Frontal cortex (tissue), 4 donors: ENCODE measurements around the gene NUP93. TPM values are rescaled to one million over a fixed set of nuclear protein-coding genes. Genes with fewer than 3 reads are reported as not detected.
"Not testable (repeated sequence)": the region's sequence is repeated elsewhere in the genome, so short reads cannot be mapped to it uniquely, and the experiment has no call there.

Experiments
- DNase-seq, 2 donors: peaks; one replicate each; pipeline ENCODE4 v3.0.0; 2012; ENCODE audit warnings: low spot score in 2 of 2
- FAIRE-seq: peaks from 2 replicates; lab custom pipeline; 2012; peaks lifted over from hg19 to GRCh38; lab: Jason Lieb, UNC
- total RNA-seq: library from RNA; depleted of rRNA; stranded (reverse); fragments of >200 nt; gene quantifications from one replicate; pipeline ENCODE4 v1.2.3, GENCODE V29; 2014
- donor health status: control.
- donor health status: control.
- donor health status: control.

NUP93 gene
- total RNA-seq, 1 donor from 2014 or later, result 219 TPM

- no peak for DNase-seq
- no peak for FAIRE-seq
Observed at GRCh38 chr16:56708525-56709442, 21.1 kb upstream of the NUP93 start.

GRCh38 chr16:56709443-56710040 lies 20.4 kb upstream of the NUP93 start:
- no peak for DNase-seq
- no peak for FAIRE-seq

GRCh38 chr16:56710181-56710737 lies 19.7 kb upstream of the NUP93 start:
- no peak for FAIRE-seq
- DNase-seq, result no peak

- FAIRE-seq (no peak), DNase-seq (no peak)
Observed at GRCh38 chr16:56711862-56712261, 18.1 kb upstream of the NUP93 start.

- DNase-seq (no peak), FAIRE-seq (no peak)
Observed at GRCh38 chr16:56713794-56714193, 16.1 kb upstream of the NUP93 start.

- DNase-seq (no peak), FAIRE-seq (no peak)
Observed at GRCh38 chr16:56715126-56715525, 14.8 kb upstream of the NUP93 start.

GRCh38 chr16:56716761-56717160 lies 13.2 kb upstream of the NUP93 start:
- FAIRE-seq (no peak), DNase-seq (no peak)

GRCh38 chr16:56717532-56717931 lies 12.4 kb upstream of the NUP93 start:
- not testable (repeated sequence) for DNase-seq, FAIRE-seq

GRCh38 chr16:56722200-56722842 lies 7.6 kb upstream of the NUP93 start:
- FAIRE-seq (no peak), DNase-seq (no peak)

GRCh38 chr16:56724191-56724590 lies 5.7 kb upstream of the NUP93 start:
- FAIRE-seq (no peak), DNase-seq (no peak)

- DNase-seq (no peak), FAIRE-seq (no peak)
Observed at GRCh38 chr16:56726283-56726682, 3.6 kb upstream of the NUP93 start.

- no peak for DNase-seq
- FAIRE-seq, result no peak
Observed at GRCh38 chr16:56726926-56727325, 3.0 kb upstream of the NUP93 start.

- FAIRE-seq (no peak), DNase-seq (no peak)
Observed at GRCh38 chr16:56728027-56728426, 1.9 kb upstream of the NUP93 start.

GRCh38 chr16:56728980-56729734 lies 772 bp upstream of the NUP93 start:
- DNase-seq (no peak), FAIRE-seq (no peak)

GRCh38 chr16:56732366-56732765 lies 2.4 kb downstream of the NUP93 start:
- DNase-seq (no peak), FAIRE-seq (no peak)

- FAIRE-seq, result no peak
- DNase-seq, result no peak
Observed at GRCh38 chr16:56732832-56733231, 2.9 kb downstream of the NUP93 start.

GRCh38 chr16:56734429-56734828 lies 4.5 kb downstream of the NUP93 start:
- FAIRE-seq (no peak), DNase-seq (no peak)

GRCh38 chr16:56736476-56736875 lies 6.5 kb downstream of the NUP93 start:
- DNase-seq (no peak), FAIRE-seq (no peak)

GRCh38 chr16:56737539-56737938 lies 7.6 kb downstream of the NUP93 start:
- no peak for FAIRE-seq
- DNase-seq, result no peak

GRCh38 chr16:56738221-56738620 lies 8.3 kb downstream of the NUP93 start:
- DNase-seq (no peak), FAIRE-seq (no peak)
